ENCODE results near the gene GMCL1.

The GMCL1 gene

DNA sequence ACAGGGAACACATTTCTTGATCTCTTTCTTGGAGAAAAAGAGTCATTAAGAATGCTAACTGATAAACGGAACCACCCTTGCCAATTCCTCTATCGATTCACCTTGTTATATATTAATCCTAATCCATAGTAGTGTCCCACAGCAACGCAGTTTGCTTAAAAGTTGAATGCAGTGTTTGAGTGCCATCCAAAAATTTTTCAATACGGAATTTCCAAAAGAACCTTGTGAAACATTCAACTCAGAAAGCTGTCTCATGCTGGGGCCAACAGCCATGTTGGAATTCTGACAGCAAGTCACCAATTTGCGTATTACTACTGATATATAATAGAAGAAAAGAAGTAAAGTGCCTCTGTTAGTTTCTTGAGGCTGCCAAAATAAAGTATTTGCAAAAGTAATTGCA, 45.2 kb upstream of the GMCL1 start:
- no peak for DNase-seq (ENCODE audit: low read depth in 1 of 2, low spot score in 1 of 2)
- TF ChIP-seq, protein P1, sequence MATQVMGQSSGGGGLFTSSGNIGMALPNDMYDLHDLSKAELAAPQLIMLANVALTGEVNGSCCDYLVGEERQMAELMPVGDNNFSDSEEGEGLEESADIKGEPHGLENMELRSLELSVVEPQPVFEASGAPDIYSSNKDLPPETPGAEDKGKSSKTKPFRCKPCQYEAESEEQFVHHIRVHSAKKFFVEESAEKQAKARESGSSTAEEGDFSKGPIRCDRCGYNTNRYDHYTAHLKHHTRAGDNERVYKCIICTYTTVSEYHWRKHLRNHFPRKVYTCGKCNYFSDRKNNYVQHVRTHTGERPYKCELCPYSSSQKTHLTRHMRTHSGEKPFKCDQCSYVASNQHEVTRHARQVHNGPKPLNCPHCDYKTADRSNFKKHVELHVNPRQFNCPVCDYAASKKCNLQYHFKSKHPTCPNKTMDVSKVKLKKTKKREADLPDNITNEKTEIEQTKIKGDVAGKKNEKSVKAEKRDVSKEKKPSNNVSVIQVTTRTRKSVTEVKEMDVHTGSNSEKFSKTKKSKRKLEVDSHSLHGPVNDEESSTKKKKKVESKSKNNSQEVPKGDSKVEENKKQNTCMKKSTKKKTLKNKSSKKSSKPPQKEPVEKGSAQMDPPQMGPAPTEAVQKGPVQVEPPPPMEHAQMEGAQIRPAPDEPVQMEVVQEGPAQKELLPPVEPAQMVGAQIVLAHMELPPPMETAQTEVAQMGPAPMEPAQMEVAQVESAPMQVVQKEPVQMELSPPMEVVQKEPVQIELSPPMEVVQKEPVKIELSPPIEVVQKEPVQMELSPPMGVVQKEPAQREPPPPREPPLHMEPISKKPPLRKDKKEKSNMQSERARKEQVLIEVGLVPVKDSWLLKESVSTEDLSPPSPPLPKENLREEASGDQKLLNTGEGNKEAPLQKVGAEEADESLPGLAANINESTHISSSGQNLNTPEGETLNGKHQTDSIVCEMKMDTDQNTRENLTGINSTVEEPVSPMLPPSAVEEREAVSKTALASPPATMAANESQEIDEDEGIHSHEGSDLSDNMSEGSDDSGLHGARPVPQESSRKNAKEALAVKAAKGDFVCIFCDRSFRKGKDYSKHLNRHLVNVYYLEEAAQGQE (IDR thresholded peaks at IDR 0.05; ENCODE audit: insufficient replicate concordance, low read depth) = no peak
- TF ChIP-seq, protein P2, sequence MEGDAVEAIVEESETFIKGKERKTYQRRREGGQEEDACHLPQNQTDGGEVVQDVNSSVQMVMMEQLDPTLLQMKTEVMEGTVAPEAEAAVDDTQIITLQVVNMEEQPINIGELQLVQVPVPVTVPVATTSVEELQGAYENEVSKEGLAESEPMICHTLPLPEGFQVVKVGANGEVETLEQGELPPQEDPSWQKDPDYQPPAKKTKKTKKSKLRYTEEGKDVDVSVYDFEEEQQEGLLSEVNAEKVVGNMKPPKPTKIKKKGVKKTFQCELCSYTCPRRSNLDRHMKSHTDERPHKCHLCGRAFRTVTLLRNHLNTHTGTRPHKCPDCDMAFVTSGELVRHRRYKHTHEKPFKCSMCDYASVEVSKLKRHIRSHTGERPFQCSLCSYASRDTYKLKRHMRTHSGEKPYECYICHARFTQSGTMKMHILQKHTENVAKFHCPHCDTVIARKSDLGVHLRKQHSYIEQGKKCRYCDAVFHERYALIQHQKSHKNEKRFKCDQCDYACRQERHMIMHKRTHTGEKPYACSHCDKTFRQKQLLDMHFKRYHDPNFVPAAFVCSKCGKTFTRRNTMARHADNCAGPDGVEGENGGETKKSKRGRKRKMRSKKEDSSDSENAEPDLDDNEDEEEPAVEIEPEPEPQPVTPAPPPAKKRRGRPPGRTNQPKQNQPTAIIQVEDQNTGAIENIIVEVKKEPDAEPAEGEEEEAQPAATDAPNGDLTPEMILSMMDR (IDR thresholded peaks at IDR 0.05; ENCODE audit: insufficient read depth, low read length) = no peak
- TF ChIP-seq GABPA (IDR thresholded peaks at IDR 0.05; ENCODE audit: low read depth) (no peak), SPI1 (IDR thresholded peaks at IDR 0.05; ENCODE audit: borderline replicate concordance, low read depth) (no peak), POLR2AphosphoS5 (IDR thresholded peaks at IDR 0.05; ENCODE audit: low read depth) (no peak)
- Histone ChIP-seq H3K27ac (replicated peaks) (no peak overlapping the region), H3K4me3 (replicated peaks; ENCODE audit: insufficient read depth, low read length) (no peak overlapping the region), H3K27me3 (ENCODE audit: insufficient read depth, poor library complexity, severe bottlenecking) (no peaks in the 10 kb centered on the region)

DNA sequence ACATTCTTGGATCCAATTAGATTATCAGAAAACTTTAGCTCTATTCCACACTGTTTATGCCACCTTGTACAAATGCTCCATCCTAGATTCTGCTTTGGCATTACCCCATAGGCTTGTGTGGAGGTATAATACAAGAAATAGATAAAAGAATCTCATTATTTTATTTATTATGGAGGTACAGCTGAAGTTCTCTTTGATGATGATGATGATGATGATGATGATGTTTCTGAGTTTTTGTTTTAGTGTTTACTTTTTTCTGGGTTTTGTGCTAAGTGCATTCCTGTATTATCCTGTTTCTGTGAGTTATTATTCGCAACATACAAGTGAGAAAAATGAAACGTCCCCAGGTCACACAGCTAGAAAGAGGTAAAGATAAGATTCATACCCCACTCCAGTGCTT, 44.1 kb upstream of the GMCL1 start:
- TF ChIP-seq POLR2AphosphoS5 (IDR thresholded peaks at IDR 0.05; ENCODE audit: low read depth) = no peak
- TF ChIP-seq, protein P2 (IDR thresholded peaks at IDR 0.05; ENCODE audit: insufficient read depth, low read length) = no peak
- TF ChIP-seq, protein P1 (IDR thresholded peaks at IDR 0.05; ENCODE audit: insufficient replicate concordance, low read depth) = no peak
- no peak for TF ChIP-seq SPI1 (IDR thresholded peaks at IDR 0.05; ENCODE audit: borderline replicate concordance, low read depth)
- TF ChIP-seq GABPA (IDR thresholded peaks at IDR 0.05; ENCODE audit: low read depth) = no peak
- no peak for DNase-seq (ENCODE audit: low read depth in 1 of 2, low spot score in 1 of 2)
- Histone ChIP-seq H3K27me3 (ENCODE audit: insufficient read depth, poor library complexity, severe bottlenecking) (no peaks in the 10 kb centered on the region), H3K4me3 (replicated peaks; ENCODE audit: insufficient read depth, low read length) (no peak overlapping the region), H3K27ac (replicated peaks) (no peak overlapping the region)

DNA sequence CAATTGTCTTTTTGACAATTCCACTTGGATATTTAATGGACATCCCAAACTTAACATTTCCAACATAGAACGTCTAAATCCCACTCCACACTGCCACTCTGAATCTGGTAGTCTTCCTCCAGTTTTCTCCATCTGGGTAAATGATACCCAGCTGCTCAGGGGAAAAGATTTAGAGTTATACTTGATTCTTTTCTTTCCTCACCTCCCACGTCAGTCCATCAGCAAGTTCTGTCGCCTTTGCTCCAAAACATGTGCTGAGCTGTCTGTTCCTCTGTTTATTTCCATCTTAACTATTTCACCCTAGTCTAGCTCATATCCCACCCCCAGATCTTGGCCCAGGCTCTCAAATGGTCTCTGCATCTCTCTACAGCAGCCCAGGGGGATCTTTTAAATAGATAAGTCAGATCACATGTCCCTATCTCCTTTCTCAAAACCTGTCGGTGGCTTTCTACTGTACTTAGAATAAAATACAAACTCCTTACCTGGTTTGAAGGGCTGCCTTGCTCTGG, 43.4 kb upstream of the GMCL1 start:
- no peak for TF ChIP-seq SPI1 (IDR thresholded peaks at IDR 0.05; ENCODE audit: borderline replicate concordance, low read depth)
- TF ChIP-seq POLR2AphosphoS5 (IDR thresholded peaks at IDR 0.05; ENCODE audit: low read depth) = no peak
- no peak for TF ChIP-seq GABPA (IDR thresholded peaks at IDR 0.05; ENCODE audit: low read depth)
- TF ChIP-seq, protein P1 (IDR thresholded peaks at IDR 0.05; ENCODE audit: insufficient replicate concordance, low read depth) = no peak
- TF ChIP-seq, protein P2 (IDR thresholded peaks at IDR 0.05; ENCODE audit: insufficient read depth, low read length) = no peak
- Histone ChIP-seq H3K27ac (replicated peaks) (no peak overlapping the region), H3K4me3 (replicated peaks; ENCODE audit: insufficient read depth, low read length) (no peak overlapping the region), H3K27me3 (ENCODE audit: insufficient read depth, poor library complexity, severe bottlenecking) (no peaks in the 10 kb centered on the region)
- no peak for DNase-seq (ENCODE audit: low read depth in 1 of 2, low spot score in 1 of 2)
